GM12891 (cell line): ENCODE results near the gene RAMP1.

Experiments
- POLR2A ChIP-seq: IDR thresholded peaks from 2 replicates; pipeline ENCODE4 v1.6.1; 2011; ENCODE audit warnings: low read depth, low read length, control low read depth
- POLR2AphosphoS5 ChIP-seq: IDR thresholded peaks from 2 replicates; pipeline ENCODE4 v1.6.1; 2011; ENCODE audit warnings: low read depth, low read length, control low read depth
- POU2F2 ChIP-seq: IDR thresholded peaks from 2 replicates; pipeline ENCODE4 v1.6.1; 2011; ENCODE audit warnings: low read depth, mild to moderate bottlenecking, control low read depth, low read length, moderate library complexity
- TAF1 ChIP-seq: IDR thresholded peaks from 2 replicates; pipeline ENCODE4 v1.6.1; 2011; ENCODE audit warnings: low read depth, low read length, control low read depth

GRCh38 chr2:237870126-237870525, 10.7 kb downstream of the RAMP1 start:
- TF ChIP-seq POLR2A (no peak), POLR2AphosphoS5 (no peak), TAF1 (no peak), POU2F2 (no peak)
